Vagina (tissue), 2 donors: ENCODE measurements around the gene EPS8L2.

Source experiments
- POLR2A ChIP-seq, 2 donors: fragments of 450-650 bp; IDR thresholded peaks; one replicate each; pipeline ENCODE4 v1.6.1; 2017; ENCODE audit warnings: antibody characterized with exemption in 2 of 2, mild to moderate bottlenecking in 2 of 2, moderate library complexity in 2 of 2
- POLR2AphosphoS5 ChIP-seq, 2 donors: sonication (generic); formaldehyde crosslinking; IDR thresholded peaks; one replicate each; pipeline ENCODE4 v1.9.0; 2017; ENCODE audit warnings: antibody characterized with exemption in 2 of 2, mild to moderate bottlenecking in 2 of 2, low read depth in 1 of 2; ENCODE audit not compliant: insufficient read depth in 1 of 2
- TF ChIP-seq, protein P1 (sequence below), 3 experiments: fragments of 450-650 bp in 2 of 3; fragments of 200-600 bp in 1 of 3; sonication (generic) in 1 of 3; IDR thresholded peaks; one replicate each; pipeline ENCODE4 v1.5.1; 2017 to 2019; ENCODE audit warnings: antibody characterized with exemption in 3 of 3, mild to moderate bottlenecking in 2 of 3, moderate library complexity in 2 of 3

DNA sequence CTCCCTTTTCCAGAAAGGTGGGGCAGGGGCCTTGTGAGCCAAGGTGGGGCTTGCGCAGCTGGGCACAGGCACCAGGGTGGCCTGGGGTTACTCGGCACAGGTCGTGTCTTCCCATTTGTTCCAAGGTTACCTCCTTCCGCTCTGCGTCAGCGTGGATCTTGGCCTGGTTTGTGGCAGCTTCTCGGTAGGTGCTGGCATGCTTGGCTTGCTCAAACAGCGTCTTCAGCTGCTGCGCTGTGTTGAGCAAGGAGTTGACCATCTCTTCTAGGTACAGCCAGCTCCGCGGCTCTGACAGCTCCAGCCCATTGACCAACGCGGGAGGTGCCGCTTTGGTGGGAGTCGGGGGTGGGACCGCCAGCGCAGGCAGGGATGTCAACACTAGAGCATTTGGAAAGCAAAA, 31.6 kb upstream of the EPS8L2 start:
- TF ChIP-seq, protein P1, sequence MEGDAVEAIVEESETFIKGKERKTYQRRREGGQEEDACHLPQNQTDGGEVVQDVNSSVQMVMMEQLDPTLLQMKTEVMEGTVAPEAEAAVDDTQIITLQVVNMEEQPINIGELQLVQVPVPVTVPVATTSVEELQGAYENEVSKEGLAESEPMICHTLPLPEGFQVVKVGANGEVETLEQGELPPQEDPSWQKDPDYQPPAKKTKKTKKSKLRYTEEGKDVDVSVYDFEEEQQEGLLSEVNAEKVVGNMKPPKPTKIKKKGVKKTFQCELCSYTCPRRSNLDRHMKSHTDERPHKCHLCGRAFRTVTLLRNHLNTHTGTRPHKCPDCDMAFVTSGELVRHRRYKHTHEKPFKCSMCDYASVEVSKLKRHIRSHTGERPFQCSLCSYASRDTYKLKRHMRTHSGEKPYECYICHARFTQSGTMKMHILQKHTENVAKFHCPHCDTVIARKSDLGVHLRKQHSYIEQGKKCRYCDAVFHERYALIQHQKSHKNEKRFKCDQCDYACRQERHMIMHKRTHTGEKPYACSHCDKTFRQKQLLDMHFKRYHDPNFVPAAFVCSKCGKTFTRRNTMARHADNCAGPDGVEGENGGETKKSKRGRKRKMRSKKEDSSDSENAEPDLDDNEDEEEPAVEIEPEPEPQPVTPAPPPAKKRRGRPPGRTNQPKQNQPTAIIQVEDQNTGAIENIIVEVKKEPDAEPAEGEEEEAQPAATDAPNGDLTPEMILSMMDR (IDR thresholded peaks at IDR 0.05): no peak
- TF ChIP-seq POLR2AphosphoS5 (IDR thresholded peaks at IDR 0.05; ENCODE audit: insufficient read depth in 1 of 2, low read depth in 1 of 2) (no peak), POLR2A (IDR thresholded peaks at IDR 0.05) (no peak)
